Omental fat pad (tissue), 4 donors: ENCODE results near the gene PRKAG3. TPM values are rescaled to one million over a fixed set of nuclear protein-coding genes. Genes with fewer than 3 reads are reported as not detected.

ENCODE experiments used
- ATAC-seq: fragments of 150-250 bp; one replicate; pipeline ENCODE4 v1.9.1; 2016; ENCODE audit warnings: mild to moderate bottlenecking, moderate library complexity; ENCODE audit not compliant: low FRiP score
- DNase-seq: peaks from one replicate; pipeline ENCODE4 v3.0.0-alpha.2; 2019; ENCODE audit warnings: low spot score
- CTCF ChIP-seq, 3 donors: fragments of 450-650 bp; IDR thresholded peaks; one replicate each; pipeline ENCODE4 v1.5.1; 2016 to 2017; ENCODE audit warnings: antibody characterized with exemption in 3 of 3, mild to moderate bottlenecking in 3 of 3, moderate library complexity in 2 of 3
- total RNA-seq, 4 donors: library from RNA; depleted of rRNA; stranded (reverse); fragments of >200 nt; gene quantifications; one replicate each; pipeline ENCODE4 v1.1.0, GENCODE V29; 2016

The PRKAG3 gene
- not detected for total RNA-seq

- DNase-seq (no peak), ATAC-seq (no peak)
- TF ChIP-seq CTCF (IDR thresholded peaks at IDR 0.05) = no peak
Observed at GRCh38 chr2:218831378-218831990, at the start of gene PRKAG3. TSS of gene PRKAG3 (minus strand) at chr2:218831803.

- no peak for TF ChIP-seq CTCF (IDR thresholded peaks at IDR 0.05)
- DNase-seq = no peak
- peak; percentile 2 for ATAC-seq
Observed at GRCh38 chr2:218880859-218881594, 49.4 kb upstream of the PRKAG3 start.

- DNase-seq = no peak
- peak; percentile 39 for ATAC-seq
- no peak for TF ChIP-seq CTCF (IDR thresholded peaks at IDR 0.05)
Observed at GRCh38 chr2:218880102-218880858, 48.7 kb upstream of the PRKAG3 start, which contains the start of gene WNT10A. TSS of gene WNT10A (plus strand) at chr2:218880852. CDS start at chr2:218880996, 144 bp downstream.

GRCh38 chr2:218879776-218880101 is 48.1 kb upstream of the PRKAG3 start:
- no peak for DNase-seq
- no peak for ATAC-seq
- no peak for TF ChIP-seq CTCF (IDR thresholded peaks at IDR 0.05)

GRCh38 chr2:218878926-218879761 is 47.5 kb upstream of the PRKAG3 start:
- no peak for TF ChIP-seq CTCF (IDR thresholded peaks at IDR 0.05)

GRCh38 chr2:218878486-218878885 is 46.9 kb upstream of the PRKAG3 start:
- DNase-seq (no peak), ATAC-seq (no peak)
- TF ChIP-seq CTCF (IDR thresholded peaks at IDR 0.05) = no peak

More at GRCh38 chr2:218878926-218879761, 47.5 kb upstream of the PRKAG3 start:
- DNase-seq (no peak), ATAC-seq (no peak)
